Thyroid gland (tissue), 4 donors: Measurements from ENCODE around the gene RPL10A.

Source experiments
- POLR2A ChIP-seq, 2 donors: fragments of 450-650 bp; IDR thresholded peaks; one replicate each; pipeline ENCODE4 v1.6.1; 2017; ENCODE audit warnings: antibody characterized with exemption in 2 of 2, mild to moderate bottlenecking in 2 of 2, moderate library complexity in 1 of 2
- TF ChIP-seq, protein P1 (sequence below), 6 experiments: fragments of 200-600 bp in 3 of 6; fragments of 450-650 bp in 3 of 6; sonication (generic) in 3 of 6; IDR thresholded peaks; one replicate each; pipeline ENCODE4 v1.5.1; 2016 to 2019; ENCODE audit warnings: antibody characterized with exemption in 6 of 6, mild to moderate bottlenecking in 2 of 6, inconsistent platforms in 1 of 6, moderate library complexity in 1 of 6

- TF ChIP-seq, protein P1, sequence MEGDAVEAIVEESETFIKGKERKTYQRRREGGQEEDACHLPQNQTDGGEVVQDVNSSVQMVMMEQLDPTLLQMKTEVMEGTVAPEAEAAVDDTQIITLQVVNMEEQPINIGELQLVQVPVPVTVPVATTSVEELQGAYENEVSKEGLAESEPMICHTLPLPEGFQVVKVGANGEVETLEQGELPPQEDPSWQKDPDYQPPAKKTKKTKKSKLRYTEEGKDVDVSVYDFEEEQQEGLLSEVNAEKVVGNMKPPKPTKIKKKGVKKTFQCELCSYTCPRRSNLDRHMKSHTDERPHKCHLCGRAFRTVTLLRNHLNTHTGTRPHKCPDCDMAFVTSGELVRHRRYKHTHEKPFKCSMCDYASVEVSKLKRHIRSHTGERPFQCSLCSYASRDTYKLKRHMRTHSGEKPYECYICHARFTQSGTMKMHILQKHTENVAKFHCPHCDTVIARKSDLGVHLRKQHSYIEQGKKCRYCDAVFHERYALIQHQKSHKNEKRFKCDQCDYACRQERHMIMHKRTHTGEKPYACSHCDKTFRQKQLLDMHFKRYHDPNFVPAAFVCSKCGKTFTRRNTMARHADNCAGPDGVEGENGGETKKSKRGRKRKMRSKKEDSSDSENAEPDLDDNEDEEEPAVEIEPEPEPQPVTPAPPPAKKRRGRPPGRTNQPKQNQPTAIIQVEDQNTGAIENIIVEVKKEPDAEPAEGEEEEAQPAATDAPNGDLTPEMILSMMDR (IDR thresholded peaks at IDR 0.05) = no peak
- no peak for TF ChIP-seq POLR2A (IDR thresholded peaks at IDR 0.05)
Measured at GRCh38 chr6:35480176-35480575, 12.0 kb downstream of the RPL10A start.
